Measurements from ENCODE around the gene SUGCT. TPM values are rescaled to one million over a fixed set of nuclear protein-coding genes. Genes with fewer than 3 reads are reported as not detected.

SUGCT gene
- total and polyA plus RNA-seq, 2 of the 13 experiments (the other 11 are each of a cell fraction or from before 2014, with no cell fraction given) = 10.1 to 22.2 TPM

DNA sequence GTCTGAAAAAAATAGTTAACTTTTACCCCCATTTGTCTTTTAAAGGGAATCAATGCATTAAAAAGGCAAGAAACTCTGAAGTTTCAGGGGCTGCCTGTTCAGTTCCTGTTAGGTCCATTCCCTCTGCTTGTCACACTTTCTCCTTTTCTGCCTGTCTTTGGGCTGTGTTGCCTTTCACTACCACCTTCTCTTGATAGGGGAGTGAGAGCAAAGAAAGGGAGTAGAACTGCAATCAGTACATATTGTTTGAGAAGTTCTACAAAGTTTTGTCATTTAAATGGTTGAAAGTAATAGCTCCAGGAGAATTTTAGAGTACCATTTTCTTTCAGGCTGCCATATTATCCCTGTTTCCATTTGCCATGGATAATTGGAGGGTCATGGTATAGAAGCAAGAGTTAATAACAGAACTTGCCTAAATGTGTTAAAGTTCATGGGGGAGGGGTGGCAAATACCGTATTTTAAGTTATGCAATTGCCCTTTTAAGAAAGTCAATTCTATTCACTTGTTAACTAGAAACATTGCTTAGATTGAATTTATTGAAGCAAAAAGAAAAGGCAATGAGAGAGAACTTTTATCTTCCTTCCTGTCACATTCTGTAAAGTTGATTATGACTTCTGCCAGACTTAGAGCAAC, 39.0 kb upstream of the SUGCT start (continued):
- TF ChIP-seq, protein P1, sequence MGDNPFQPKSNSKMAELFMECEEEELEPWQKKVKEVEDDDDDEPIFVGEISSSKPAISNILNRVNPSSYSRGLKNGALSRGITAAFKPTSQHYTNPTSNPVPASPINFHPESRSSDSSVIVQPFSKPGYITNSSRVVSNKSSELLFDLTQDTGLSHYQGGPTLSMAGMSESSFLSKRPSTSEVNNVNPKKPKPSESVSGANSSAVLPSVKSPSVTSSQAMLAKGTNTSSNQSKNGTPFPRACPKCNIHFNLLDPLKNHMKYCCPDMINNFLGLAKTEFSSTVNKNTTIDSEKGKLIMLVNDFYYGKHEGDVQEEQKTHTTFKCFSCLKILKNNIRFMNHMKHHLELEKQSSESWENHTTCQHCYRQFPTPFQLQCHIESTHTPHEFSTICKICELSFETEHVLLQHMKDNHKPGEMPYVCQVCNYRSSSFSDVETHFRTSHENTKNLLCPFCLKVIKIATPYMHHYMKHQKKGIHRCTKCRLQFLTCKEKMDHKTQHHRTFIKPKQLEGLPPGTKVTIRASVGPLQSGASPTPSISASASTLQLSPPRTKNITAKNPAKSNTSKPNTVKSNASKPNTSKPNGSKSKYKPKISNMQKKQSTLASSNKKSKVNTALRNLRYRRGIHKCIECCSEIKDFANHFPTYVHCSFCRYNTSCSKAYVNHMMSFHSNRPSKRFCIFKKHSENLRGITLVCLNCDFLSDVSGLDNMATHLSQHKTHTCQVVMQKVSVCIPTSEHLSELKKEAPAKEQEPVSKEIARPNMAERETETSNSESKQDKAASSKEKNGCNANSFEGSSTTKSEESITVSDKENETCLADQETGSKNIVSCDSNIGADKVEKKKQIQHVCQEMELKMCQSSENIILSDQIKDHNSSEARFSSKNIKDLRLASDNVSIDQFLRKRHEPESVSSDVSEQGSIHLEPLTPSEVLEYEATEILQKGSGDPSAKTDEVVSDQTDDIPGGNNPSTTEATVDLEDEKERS (CRISPR knock-in tag; IDR thresholded peaks at IDR 0.05) = 0 out of 2 replicates have a peak, but pooled peaks have one; percentile 48
- TF ChIP-seq RXRB (CRISPR knock-in tag; IDR thresholded peaks at IDR 0.05; ENCODE audit: borderline replicate concordance) (peak; percentile 78), ZNF652 (CRISPR knock-in tag; IDR thresholded peaks at IDR 0.05; ENCODE audit: borderline replicate concordance, low read depth) (peak; percentile 72), RARA (CRISPR knock-in tag; IDR thresholded peaks at IDR 0.05) (peak; percentile 41; the same call in 1 of the 2 replicates)

DNA sequence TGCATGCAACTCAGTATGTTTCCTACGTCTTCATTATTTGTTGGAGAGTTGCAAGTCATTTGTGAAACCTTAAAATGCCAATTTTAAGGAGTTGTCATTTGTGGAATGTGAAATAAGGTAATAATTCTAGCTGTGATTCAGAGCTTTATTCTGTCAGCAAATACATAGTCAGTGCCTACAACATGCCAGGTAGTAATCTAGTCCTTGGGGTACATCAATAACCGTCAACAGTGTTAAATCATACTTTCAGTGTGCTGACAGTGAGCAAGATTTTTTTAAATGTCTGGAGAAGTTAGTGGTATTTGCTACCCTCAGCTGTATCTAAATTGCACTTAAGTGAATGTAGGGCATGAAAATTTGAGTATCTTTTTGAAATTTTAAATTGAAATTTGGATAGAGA, 37.1 kb upstream of the SUGCT start:
- no TSS peak for BruUV-seq (replicated peaks)
- TF ChIP-seq, protein P2, sequence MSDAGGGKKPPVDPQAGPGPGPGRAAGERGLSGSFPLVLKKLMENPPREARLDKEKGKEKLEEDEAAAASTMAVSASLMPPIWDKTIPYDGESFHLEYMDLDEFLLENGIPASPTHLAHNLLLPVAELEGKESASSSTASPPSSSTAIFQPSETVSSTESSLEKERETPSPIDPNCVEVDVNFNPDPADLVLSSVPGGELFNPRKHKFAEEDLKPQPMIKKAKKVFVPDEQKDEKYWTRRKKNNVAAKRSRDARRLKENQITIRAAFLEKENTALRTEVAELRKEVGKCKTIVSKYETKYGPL (CRISPR knock-in tag; IDR thresholded peaks at IDR 0.05) = no peak
- TF ChIP-seq NBN (conservative IDR thresholded peaks at IDR 0.05) = no peak
- TF ChIP-seq BORCS8-MEF2B (CRISPR knock-in tag; IDR thresholded peaks at IDR 0.05) = no peak
- no peak for TF ChIP-seq ETV5 (CRISPR knock-in tag; IDR thresholded peaks at IDR 0.05; ENCODE audit: borderline replicate concordance)
- no peak for TF ChIP-seq ZNF44 (CRISPR knock-in tag; IDR thresholded peaks at IDR 0.05)
- TF ChIP-seq CC2D1A (CRISPR knock-in tag; IDR thresholded peaks at IDR 0.05) = no peak
- TF ChIP-seq HOXA5 (CRISPR knock-in tag; IDR thresholded peaks at IDR 0.05) = no peak
- no peak for TF ChIP-seq PHF8 (CRISPR knock-in tag; IDR thresholded peaks at IDR 0.05)
- Histone ChIP-seq H3K9me3 (ENCODE audit: low read length) (no peaks in the 10 kb centered on the region), H3K79me2 (ENCODE audit: insufficient read depth, low read length) (no peaks in the 10 kb centered on the region), H2AFZ (ENCODE audit: low read length) (no peak overlapping the region), H4K20me1 (ENCODE audit: insufficient read depth, low read length) (no peaks in the 10 kb centered on the region), H3K4me3 (replicated peaks in 1 of 3; ENCODE audit: insufficient read depth in 1 of 3, low read depth in 2 of 3, low read length in 3 of 3) (no peak overlapping the region), H3K27me3 (ENCODE audit: control insufficient read depth in 1 of 2, insufficient read depth in 2 of 2, low read length in 2 of 2) (no peaks in the 10 kb centered on the region), H3K27ac (ENCODE audit: extremely low read length, insufficient read depth, low read length) (peak overlapping the region; percentile 62), H3K9ac (ENCODE audit: insufficient read depth, low read depth, low read length) (no peak overlapping the region), H3K4me2 (ENCODE audit: low read depth, low read length) (no peak overlapping the region), H3K36me3 (replicated peaks in 1 of 2; ENCODE audit: control insufficient read depth in 1 of 2, insufficient read depth in 2 of 2, low read length in 2 of 2) (peaks cover 7 to 22% of the 10 kb centered on the region in 2 experiments), H3K4me1 (ENCODE audit: insufficient read depth, low read length) (peaks cover 69% of the 10 kb centered on the region)
- ATAC-seq (no peak), DNase-seq (ENCODE audit: low spot score) (no peak), FAIRE-seq (no peak)
- intact Hi-C loops (cut with micrococcal nuclease; ENCODE audit: unreplicated experiment) (no loop called here), in situ Hi-C loops (cut with HindIII; ENCODE audit: extremely low pct_ligation_motif_present, low pct_unique_long_range_greater_than_20kb) (no loop called here)
- CTCF ChIA-PET (ENCODE audit: low intra/inter-chr PET ratio, low total read pairs) = interaction anchor here (0.6 kb wide), 1 partner anchor 37 kb away, joined by 3 read pairs; the partner anchor contains the start of gene MPLKIP
- POLR2A ChIA-PET = interaction anchor here (0.6 kb wide), 1 partner anchor 149 kb away, joined by 3 read pairs; no protein-coding TSS in a partner anchor
- WGBS (ENCODE audit: low lambda C conversion rate) = 91% methylated on average over 2 of the region's 2 CpGs
